Osteoblast (primary cell): ENCODE measurements around the gene ENDOG. TPM values are rescaled to one million over a fixed set of nuclear protein-coding genes. Genes with fewer than 3 reads are reported as not detected.

Experiments
- DNase-seq: peaks from one replicate; pipeline ENCODE4 v3.0.0; 2011; ENCODE audit warnings: low spot score, mixed read lengths; ENCODE audit not compliant: insufficient read length; ENCODE audit errors: missing footprints
- H2AFZ ChIP-seq: 2 replicates; pipeline ENCODE4 v1.6.0; 2011; ENCODE audit warnings: mild to moderate bottlenecking, low read length
- H3K27ac ChIP-seq: 2 replicates; pipeline ENCODE4 v1.5.1; 2011; ENCODE audit warnings: mild to moderate bottlenecking, low read depth, low read length, moderate library complexity
- H3K27me3 ChIP-seq: 2 replicates; pipeline ENCODE4 v1.6.0; 2012; ENCODE audit warnings: mild to moderate bottlenecking, control low read depth, inconsistent platforms, low read length, moderate library complexity; ENCODE audit not compliant: insufficient read depth
- H3K36me3 ChIP-seq: 2 replicates; pipeline ENCODE4 v1.5.1; 2011; ENCODE audit warnings: mild to moderate bottlenecking, low read length, control low read depth, moderate library complexity; ENCODE audit not compliant: insufficient read depth
- H3K4me1 ChIP-seq: 2 replicates; pipeline ENCODE4 v1.5.1; 2011; ENCODE audit warnings: mild to moderate bottlenecking, low read length, control low read depth, moderate library complexity; ENCODE audit not compliant: insufficient read depth
- H3K4me2 ChIP-seq: 2 replicates; pipeline ENCODE4 v1.6.0; 2011; ENCODE audit warnings: mild to moderate bottlenecking, low read length; ENCODE audit not compliant: insufficient read depth
- H3K4me3 ChIP-seq: fragments of 200-600 bp; sonication (generic); 3 replicates; pipeline ENCODE4 v1.5.1; 2012; ENCODE audit warnings: mild to moderate bottlenecking, low read length, inconsistent platforms; ENCODE audit not compliant: insufficient read depth
- H3K79me2 ChIP-seq: 2 replicates; pipeline ENCODE4 v1.6.0; 2012; ENCODE audit warnings: mild to moderate bottlenecking, low read length, control low read depth, inconsistent platforms; ENCODE audit not compliant: insufficient read depth
- H3K9me3 ChIP-seq: 2 replicates; pipeline ENCODE4 v1.5.1; 2011; ENCODE audit warnings: low read depth, low read length, control low read depth
- H4K20me1 ChIP-seq: 2 replicates; pipeline ENCODE4 v1.6.0; 2012; ENCODE audit warnings: mild to moderate bottlenecking, low read length, control low read depth; ENCODE audit not compliant: insufficient read depth
- CTCF ChIP-seq: IDR thresholded peaks from 2 replicates; pipeline ENCODE4 v1.5.1; 2011; ENCODE audit warnings: mild to moderate bottlenecking, low read depth, low read length, moderate library complexity; ENCODE audit errors: extremely low read depth
- total RNA-seq: library from RNA; depleted of rRNA; stranded (reverse); fragments of >200 nt; gene quantifications from 2 replicates; pipeline ENCODE4 v1.2.3, GENCODE V29; 2012

Gene ENDOG
- total RNA-seq, 1 donor: 17.4 TPM

- peaks cover 7% of the 10 kb centered on the region for H3K79me2 ChIP-seq
- peaks cover 52% of the 10 kb centered on the region for H3K36me3 ChIP-seq
- H3K27ac ChIP-seq: no peak overlapping the region
- peaks cover 8% of the 10 kb centered on the region for H3K4me1 ChIP-seq
- H3K4me3 ChIP-seq: no peak overlapping the region
- H3K9me3 ChIP-seq: no peaks in the 10 kb centered on the region
- no peak for TF ChIP-seq CTCF
- no peak for DNase-seq
- no peak overlapping the region for H3K4me2 ChIP-seq
- no peaks in the 10 kb centered on the region for H3K27me3 ChIP-seq
- peaks cover 5% of the 10 kb centered on the region for H4K20me1 ChIP-seq
- H2AFZ ChIP-seq: no peak overlapping the region
These were observed 5.1 kb downstream of the ENDOG start for GRCh38 chr9:128823362-128823902.

DNA sequence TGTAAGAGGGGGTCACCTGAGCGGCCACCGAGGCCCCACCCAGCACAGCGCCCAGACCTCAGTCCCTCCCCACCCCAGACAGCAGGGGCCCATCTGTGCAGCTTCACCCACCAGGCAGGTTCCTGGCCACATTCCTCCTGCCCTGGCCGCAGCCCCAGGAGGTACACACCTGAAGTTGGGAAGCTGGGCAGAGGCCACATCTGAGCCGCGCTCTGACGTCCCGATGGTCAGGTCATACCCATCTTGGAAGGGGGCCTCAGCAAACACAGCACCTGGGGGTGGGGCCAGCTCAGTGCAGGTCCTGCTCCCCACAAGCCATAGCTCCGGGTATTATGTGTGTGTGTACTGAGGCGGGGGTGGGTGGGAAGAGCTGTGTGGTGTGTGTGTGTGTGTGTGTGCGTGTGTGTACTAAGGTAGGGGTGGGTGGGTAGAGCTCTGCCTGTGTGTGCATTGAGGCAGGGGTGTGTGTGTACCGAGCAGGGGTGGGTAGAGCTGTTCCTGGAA, 5.7 kb downstream of the ENDOG start:
- H3K4me1 ChIP-seq: peaks cover 13% of the 10 kb centered on the region
- no peak overlapping the region for H3K27ac ChIP-seq
- no peaks in the 10 kb centered on the region for H3K9me3 ChIP-seq
- peak; percentile 85 for DNase-seq
- TF ChIP-seq CTCF: no peak
- H3K79me2 ChIP-seq: peaks cover 12% of the 10 kb centered on the region
- H3K4me2 ChIP-seq: no peak overlapping the region
- no peaks in the 10 kb centered on the region for H3K27me3 ChIP-seq
- H3K36me3 ChIP-seq: peaks cover 52% of the 10 kb centered on the region
- H4K20me1 ChIP-seq: peaks cover 5% of the 10 kb centered on the region
- H3K4me3 ChIP-seq: no peak overlapping the region
- no peak overlapping the region for H2AFZ ChIP-seq

DNA sequence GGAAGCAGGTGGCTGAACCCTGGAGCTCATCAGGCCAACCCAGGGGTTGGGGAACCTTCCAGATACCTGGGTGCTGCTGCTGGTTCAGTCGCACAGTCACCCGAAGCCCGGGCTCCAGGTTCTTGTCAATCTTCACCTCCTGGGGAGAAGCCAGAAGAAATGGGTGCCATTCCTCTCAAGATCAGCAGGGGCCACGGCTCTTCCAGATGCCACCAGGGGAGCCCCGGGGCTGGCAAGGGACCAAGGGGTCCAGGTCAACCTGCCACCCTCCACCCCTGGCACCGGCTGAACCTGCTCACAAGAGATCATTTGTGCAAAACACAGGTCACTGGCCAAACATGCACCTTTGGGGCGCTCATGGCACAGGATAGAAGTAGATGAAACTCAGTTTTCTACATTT, 6.6 kb downstream of the ENDOG start:
- Histone ChIP-seq H3K79me2 (peaks cover 17% of the 10 kb centered on the region), H3K36me3 (peaks cover 52% of the 10 kb centered on the region), H3K4me1 (peaks cover 9% of the 10 kb centered on the region), H2AFZ (no peak overlapping the region), H3K4me2 (no peak overlapping the region), H3K27me3 (no peaks in the 10 kb centered on the region), H3K27ac (no peak overlapping the region), H3K4me3 (no peak overlapping the region), H4K20me1 (peaks cover 2% of the 10 kb centered on the region), H3K9me3 (no peaks in the 10 kb centered on the region)
- TF ChIP-seq CTCF: no peak
- DNase-seq: peak; percentile 82

DNA sequence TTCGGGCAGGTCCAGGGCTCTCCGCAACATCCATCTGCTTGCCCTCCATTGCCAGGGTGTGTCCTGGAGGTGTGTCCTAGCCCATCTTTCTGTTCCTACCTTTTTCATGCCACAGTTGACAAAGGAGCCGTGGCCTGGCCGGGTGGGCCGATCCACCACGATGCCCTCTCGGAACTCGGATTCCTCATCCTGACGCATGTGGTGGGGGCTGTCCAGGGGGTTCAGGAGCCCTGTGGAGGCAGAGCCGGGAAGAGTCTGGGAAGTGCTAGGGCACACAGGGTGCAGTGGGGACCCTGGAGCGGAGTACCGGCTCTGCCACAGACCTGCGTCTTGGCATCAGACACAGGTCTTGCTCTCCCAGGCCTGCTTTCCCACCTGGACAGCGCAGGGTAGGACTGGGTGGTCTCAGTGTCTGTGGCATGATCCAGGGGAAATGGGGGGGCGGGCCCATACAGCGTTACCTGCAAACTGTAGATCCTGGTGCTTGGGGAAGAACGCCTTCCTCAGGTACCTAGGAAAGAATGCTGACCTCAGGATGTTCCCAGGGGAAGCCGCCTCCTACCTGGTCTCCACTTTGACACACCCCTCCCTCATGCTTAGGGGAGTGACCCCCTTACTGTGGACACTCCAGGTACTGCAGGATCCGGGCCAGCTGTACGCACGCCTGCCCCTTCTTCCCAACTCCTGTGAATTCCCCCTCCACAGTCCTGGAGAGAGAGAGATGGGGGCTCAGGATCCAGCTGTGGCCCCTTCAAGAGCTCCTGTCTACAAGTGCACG, 7.8 kb downstream of the ENDOG start:
- no peak for TF ChIP-seq CTCF
- DNase-seq: peak; percentile 83
- H3K4me1 ChIP-seq: peaks cover 9% of the 10 kb centered on the region
- H2AFZ ChIP-seq: no peak overlapping the region
- peaks cover 17% of the 10 kb centered on the region for H3K79me2 ChIP-seq
- no peaks in the 10 kb centered on the region for H3K27me3 ChIP-seq
- peaks cover 49% of the 10 kb centered on the region for H3K36me3 ChIP-seq
- no peak overlapping the region for H3K4me2 ChIP-seq
- H4K20me1 ChIP-seq: no peaks in the 10 kb centered on the region
- no peak overlapping the region for H3K4me3 ChIP-seq
- H3K9me3 ChIP-seq: no peaks in the 10 kb centered on the region
- H3K27ac ChIP-seq: no peak overlapping the region
